KMS-11 (cell line): ENCODE results near the gene CDK14.
"Not testable (repeated sequence)": the region's sequence is repeated elsewhere in the genome, so short reads cannot be mapped to it uniquely, and the experiment has no call there.

ENCODE experiments used
- H2AFZ ChIP-seq: fragments of 200-600 bp; sonication (generic); 2 replicates; pipeline ENCODE4 v1.6.1; 2016; ENCODE audit warnings: antibody characterized with exemption, mixed run types, low read depth
- H3K27ac ChIP-seq: fragments of 200-600 bp; sonication (generic); 2 replicates; pipeline ENCODE4 v1.6.1; 2016; ENCODE audit warnings: mild to moderate bottlenecking, mixed run types
- H3K27me3 ChIP-seq: fragments of 200-600 bp; sonication (generic); 2 replicates; pipeline ENCODE4 v1.6.1; 2017; ENCODE audit warnings: mild to moderate bottlenecking, low read depth, mixed run types, moderate library complexity; ENCODE audit not compliant: insufficient read depth
- H3K36me3 ChIP-seq: fragments of 200-600 bp; sonication (generic); 2 replicates; pipeline ENCODE4 v1.6.1; 2017; ENCODE audit warnings: mild to moderate bottlenecking, mixed run types; ENCODE audit not compliant: insufficient read depth
- H3K4me1 ChIP-seq: fragments of 200-600 bp; sonication (generic); 2 replicates; pipeline ENCODE4 v1.6.1; 2016; ENCODE audit warnings: mild to moderate bottlenecking, low read depth, mixed run types; ENCODE audit not compliant: poor library complexity, severe bottlenecking
- H3K4me2 ChIP-seq: fragments of 200-600 bp; sonication (generic); 2 replicates; pipeline ENCODE4 v1.7.0; 2016; ENCODE audit warnings: mild to moderate bottlenecking, mixed run types
- H3K4me3 ChIP-seq: fragments of 200-600 bp; sonication (generic); IDR thresholded peaks from 2 replicates; pipeline ENCODE4 v1.6.1; 2017; ENCODE audit warnings: low read depth, low read length, mixed read lengths; ENCODE audit not compliant: insufficient read depth
- H3K79me2 ChIP-seq: fragments of 200-600 bp; sonication (generic); 2 replicates; pipeline ENCODE4 v1.6.1; 2016; ENCODE audit warnings: low read depth, mixed run types; ENCODE audit not compliant: insufficient read depth
- H3K9ac ChIP-seq: fragments of 200-600 bp; sonication (generic); 2 replicates; pipeline ENCODE4 v1.6.1; 2016; ENCODE audit warnings: mild to moderate bottlenecking, mixed run types
- H4K20me1 ChIP-seq: fragments of 200-600 bp; sonication (generic); 2 replicates; pipeline ENCODE4 v1.6.1; 2016; ENCODE audit warnings: mild to moderate bottlenecking, mixed run types; ENCODE audit not compliant: insufficient read depth
- TF ChIP-seq, protein P1 (sequence below): fragments of 200-600 bp; sonication (generic); conservative IDR thresholded peaks from 2 replicates; pipeline ENCODE4 v1.6.1; 2017; ENCODE audit warnings: low read depth, mild to moderate bottlenecking, antibody characterized with exemption, low read length, moderate library complexity, mixed read lengths

CDK14 gene

DNA sequence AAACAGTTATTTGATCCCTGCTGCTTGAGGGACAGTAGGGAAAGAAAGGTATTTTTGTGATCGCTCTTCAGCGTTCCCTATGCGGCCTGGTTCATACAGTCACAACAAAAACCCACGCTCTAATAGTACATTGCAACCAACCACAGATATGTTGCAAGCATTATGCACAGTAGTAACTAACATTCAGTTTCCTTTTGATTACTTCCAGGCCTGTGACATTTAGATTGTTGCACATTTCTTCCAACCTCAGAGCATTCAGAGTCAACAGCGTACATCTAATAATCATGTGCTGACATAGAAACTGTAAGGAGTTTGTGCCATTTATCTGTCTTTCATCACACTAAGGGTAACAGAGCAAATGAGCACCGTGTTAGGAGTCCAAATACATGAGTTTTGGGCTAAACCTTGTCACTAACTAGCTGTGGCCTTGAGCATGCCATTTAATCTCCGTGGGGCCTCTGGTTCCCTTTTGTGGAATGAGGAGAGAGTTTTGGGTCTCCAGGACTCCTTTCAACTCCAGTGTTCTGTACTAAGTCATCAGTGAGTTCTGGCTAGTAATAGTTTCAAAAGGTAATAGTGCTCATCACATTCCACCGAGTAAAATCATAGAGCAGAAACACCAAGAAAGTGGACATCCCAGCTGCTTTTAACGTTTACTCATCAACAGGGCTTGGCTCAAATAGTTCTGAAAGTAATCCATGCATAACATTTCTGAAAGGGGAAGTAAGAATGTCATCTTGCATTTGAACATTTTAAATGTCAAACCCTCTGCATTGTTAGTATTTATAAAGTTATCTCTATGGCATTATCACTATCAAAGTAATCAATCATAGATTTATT is 569.1 kb downstream of the CDK14 start:
- Histone ChIP-seq H3K79me2 (no peaks in the 10 kb centered on the region), H2AFZ (no peak overlapping the region), H3K4me2 (no peak overlapping the region), H3K27ac (no peak overlapping the region), H4K20me1 (no peaks in the 10 kb centered on the region), H3K9ac (no peak overlapping the region), H3K36me3 (no peaks in the 10 kb centered on the region), H3K4me3 (no peak overlapping the region), H3K4me1 (no peaks in the 10 kb centered on the region), H3K27me3 (no peaks in the 10 kb centered on the region)
- TF ChIP-seq, protein P1, sequence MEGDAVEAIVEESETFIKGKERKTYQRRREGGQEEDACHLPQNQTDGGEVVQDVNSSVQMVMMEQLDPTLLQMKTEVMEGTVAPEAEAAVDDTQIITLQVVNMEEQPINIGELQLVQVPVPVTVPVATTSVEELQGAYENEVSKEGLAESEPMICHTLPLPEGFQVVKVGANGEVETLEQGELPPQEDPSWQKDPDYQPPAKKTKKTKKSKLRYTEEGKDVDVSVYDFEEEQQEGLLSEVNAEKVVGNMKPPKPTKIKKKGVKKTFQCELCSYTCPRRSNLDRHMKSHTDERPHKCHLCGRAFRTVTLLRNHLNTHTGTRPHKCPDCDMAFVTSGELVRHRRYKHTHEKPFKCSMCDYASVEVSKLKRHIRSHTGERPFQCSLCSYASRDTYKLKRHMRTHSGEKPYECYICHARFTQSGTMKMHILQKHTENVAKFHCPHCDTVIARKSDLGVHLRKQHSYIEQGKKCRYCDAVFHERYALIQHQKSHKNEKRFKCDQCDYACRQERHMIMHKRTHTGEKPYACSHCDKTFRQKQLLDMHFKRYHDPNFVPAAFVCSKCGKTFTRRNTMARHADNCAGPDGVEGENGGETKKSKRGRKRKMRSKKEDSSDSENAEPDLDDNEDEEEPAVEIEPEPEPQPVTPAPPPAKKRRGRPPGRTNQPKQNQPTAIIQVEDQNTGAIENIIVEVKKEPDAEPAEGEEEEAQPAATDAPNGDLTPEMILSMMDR, result no peak

DNA sequence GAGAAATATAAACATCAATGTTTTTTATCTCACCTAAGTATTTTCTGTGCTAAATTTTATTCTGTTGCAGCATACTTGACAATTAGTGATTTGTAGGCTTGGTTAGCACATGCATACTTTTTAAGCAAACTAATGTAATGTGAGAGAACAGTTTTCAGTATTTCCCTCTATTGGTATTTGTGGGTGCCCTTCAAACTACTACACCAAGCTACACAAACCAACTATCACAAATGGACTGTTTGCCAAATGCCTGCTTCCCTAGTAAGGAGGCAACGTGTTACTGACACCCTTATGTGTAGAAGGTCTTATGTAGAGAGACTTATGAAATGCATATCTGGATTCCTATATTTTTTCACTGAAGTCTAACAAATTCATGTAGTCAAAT is 569.7 kb downstream of the CDK14 start:
- no peaks in the 10 kb centered on the region for H3K36me3 ChIP-seq
- no peaks in the 10 kb centered on the region for H3K79me2 ChIP-seq
- H3K27me3 ChIP-seq, result no peaks in the 10 kb centered on the region
- H3K4me1 ChIP-seq, result no peaks in the 10 kb centered on the region
- no peak overlapping the region for H3K9ac ChIP-seq
- H3K27ac ChIP-seq, result no peak overlapping the region
- no peak overlapping the region for H3K4me2 ChIP-seq
- TF ChIP-seq, protein P1, result no peak
- H4K20me1 ChIP-seq, result no peaks in the 10 kb centered on the region
- no peak overlapping the region for H2AFZ ChIP-seq
- H3K4me3 ChIP-seq, result no peak overlapping the region

DNA sequence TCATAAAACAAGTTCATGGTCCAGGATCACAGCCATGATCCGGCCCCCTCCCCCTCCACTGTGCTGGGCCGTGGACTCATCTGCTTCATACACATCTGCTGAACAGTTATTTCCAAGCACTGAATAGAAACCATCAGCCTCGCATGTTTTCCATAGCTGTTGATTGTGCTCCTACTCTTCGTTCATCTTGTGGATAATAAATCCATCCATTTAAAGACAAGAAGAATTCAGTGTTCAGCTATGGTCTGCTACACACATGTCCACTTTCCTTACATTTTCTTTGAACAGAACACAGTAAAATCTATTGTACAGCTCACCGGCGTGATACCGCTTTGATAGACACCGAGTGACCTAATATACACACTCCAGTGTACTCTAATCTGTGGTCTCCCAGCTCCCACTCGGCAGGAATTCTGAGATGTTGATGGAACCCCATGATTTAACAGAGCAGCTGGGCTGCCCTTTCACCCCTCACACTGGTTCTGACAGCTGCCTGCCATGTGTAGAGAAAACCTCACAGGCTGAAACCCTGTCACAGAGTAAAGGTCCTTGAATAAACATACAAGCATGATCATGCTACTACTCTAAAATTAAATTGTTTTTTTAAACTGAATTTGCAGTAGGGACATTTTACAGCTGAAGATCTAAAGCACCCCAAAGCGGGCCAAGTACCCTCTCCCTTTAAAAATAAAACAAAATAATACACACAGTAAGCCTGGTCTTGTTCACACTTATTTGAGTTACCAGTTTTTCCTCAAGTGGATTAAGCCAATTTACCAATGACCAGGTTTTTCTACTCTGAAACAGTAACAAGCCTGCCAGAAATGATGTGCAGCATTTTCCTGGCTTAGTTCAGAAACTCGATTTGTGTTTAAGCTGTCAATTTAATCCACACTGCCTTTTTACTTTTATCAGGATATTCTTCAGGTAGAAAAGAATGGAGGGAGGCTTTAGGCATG is 573.0 kb downstream of the CDK14 start:
- Histone ChIP-seq H3K36me3 (0 out of 2 replicates have a peak, but pooled peaks cover 2% of the 10 kb centered on the region), H3K27ac (no peak overlapping the region), H4K20me1 (no peaks in the 10 kb centered on the region), H3K79me2 (no peaks in the 10 kb centered on the region), H3K4me1 (no peaks in the 10 kb centered on the region), H2AFZ (no peak overlapping the region), H3K4me3 (no peak overlapping the region), H3K4me2 (no peak overlapping the region), H3K27me3 (no peaks in the 10 kb centered on the region), H3K9ac (no peak overlapping the region)
- TF ChIP-seq, protein P1, result no peak

DNA sequence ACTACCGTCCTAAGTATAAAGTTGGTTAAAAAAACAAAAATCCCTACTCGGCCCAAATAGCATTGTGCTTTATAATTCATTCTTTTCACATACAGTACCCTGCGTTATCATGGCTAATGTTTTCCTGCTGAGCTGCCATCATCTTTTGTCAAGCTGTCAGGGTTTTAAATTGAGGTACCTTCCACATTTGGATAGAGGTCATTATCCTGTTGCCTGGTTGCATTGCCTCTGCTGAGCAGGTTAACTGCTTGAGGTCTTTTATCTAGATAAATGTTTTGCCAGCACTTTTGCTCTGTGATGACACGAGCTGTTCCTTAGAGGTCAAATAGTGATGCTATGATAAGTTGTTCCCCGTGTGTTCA is 573.7 kb downstream of the CDK14 start:
- no peak overlapping the region for H3K27ac ChIP-seq
- no peaks in the 10 kb centered on the region for H3K4me1 ChIP-seq
- H4K20me1 ChIP-seq, result no peaks in the 10 kb centered on the region
- H3K4me2 ChIP-seq, result no peak overlapping the region
- no peaks in the 10 kb centered on the region for H3K27me3 ChIP-seq
- H3K9ac ChIP-seq, result no peak overlapping the region
- 0 out of 2 replicates have a peak, but pooled peaks cover 2% of the 10 kb centered on the region for H3K36me3 ChIP-seq
- no peak overlapping the region for H3K4me3 ChIP-seq
- no peaks in the 10 kb centered on the region for H3K79me2 ChIP-seq
- TF ChIP-seq, protein P1, result no peak
- H2AFZ ChIP-seq, result no peak overlapping the region

DNA sequence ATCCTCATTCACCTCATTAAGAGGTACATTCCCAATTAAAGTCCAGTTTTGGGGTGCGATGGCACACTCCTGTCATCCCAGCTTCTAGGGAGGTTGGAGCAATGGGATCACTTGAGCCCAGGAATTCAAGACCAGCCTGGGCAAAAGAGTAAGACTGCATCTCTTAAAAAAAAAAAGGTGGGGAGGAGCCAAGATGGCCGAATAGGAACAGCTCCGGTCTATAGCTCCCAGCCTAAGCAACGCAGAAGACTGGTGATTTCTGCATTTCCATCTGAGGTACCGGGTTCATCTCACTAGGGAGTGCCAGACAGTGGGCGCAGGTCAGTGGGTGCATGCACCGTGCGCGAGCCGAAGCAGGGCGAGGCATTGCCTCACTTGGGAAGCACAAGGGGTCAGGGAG is 577.1 kb downstream of the CDK14 start:
- not testable (repeated sequence) for H2AFZ ChIP-seq, H3K4me1 ChIP-seq, H3K4me2 ChIP-seq, H3K27me3 ChIP-seq, H3K27ac ChIP-seq, H3K9ac ChIP-seq, H3K79me2 ChIP-seq, H3K36me3 ChIP-seq, H4K20me1 ChIP-seq, H3K4me3 ChIP-seq
